HTR-8/SVneo (cell line): Measurements from ENCODE around the gene SPACA6.
A peak's percentile ranks its signal among the peaks of the same experiment; 100 is the strongest.

Source experiments
- DNase-seq: peaks from one replicate; pipeline ENCODE4 v3.0.0; 2011; ENCODE audit warnings: low spot score, mixed read lengths; ENCODE audit not compliant: insufficient read length
- FAIRE-seq: peaks from 2 replicates; lab custom pipeline; 2011; peaks lifted over from hg19 to GRCh38; lab: Jason Lieb, UNC

Gene SPACA6

GRCh38 chr19:51702825-51703574 lies 9.9 kb downstream of the SPACA6 start:
- no peak for FAIRE-seq
- no peak for DNase-seq

- FAIRE-seq: no peak
- peak; percentile 54 for DNase-seq
Observed at GRCh38 chr19:51703575-51704515, 10.7 kb downstream of the SPACA6 start.

- DNase-seq (no peak), FAIRE-seq (no peak)
Observed at GRCh38 chr19:51704626-51705025, 11.5 kb downstream of the SPACA6 start.

- no peak for DNase-seq
- FAIRE-seq: no peak
Observed at GRCh38 chr19:51706296-51706695, 13.2 kb downstream of the SPACA6 start.

GRCh38 chr19:51706885-51707284 lies 13.8 kb downstream of the SPACA6 start:
- no peak for FAIRE-seq
- no peak for DNase-seq

GRCh38 chr19:51708811-51709210 lies 15.7 kb downstream of the SPACA6 start:
- DNase-seq: no peak
- no peak for FAIRE-seq

- DNase-seq (no peak), FAIRE-seq (no peak)
Observed at GRCh38 chr19:51709575-51709974, 16.4 kb downstream of the SPACA6 start.

GRCh38 chr19:51710163-51710562 lies 17.0 kb downstream of the SPACA6 start:
- DNase-seq (no peak), FAIRE-seq (no peak)

GRCh38 chr19:51711702-51712101 lies 18.6 kb downstream of the SPACA6 start:
- no peak for DNase-seq
- FAIRE-seq: no peak

GRCh38 chr19:51712461-51713081 lies 19.4 kb downstream of the SPACA6 start:
- FAIRE-seq: peak; percentile 28
- DNase-seq: peak; percentile 51

- DNase-seq: no peak
- no peak for FAIRE-seq
Observed at GRCh38 chr19:51713319-51714285, 20.5 kb downstream of the SPACA6 start.

GRCh38 chr19:51714848-51715247 lies 21.7 kb downstream of the SPACA6 start:
- no peak for DNase-seq
- no peak for FAIRE-seq

- no peak for DNase-seq
- FAIRE-seq: no peak
Observed at GRCh38 chr19:51715850-51716249, 22.7 kb downstream of the SPACA6 start.

GRCh38 chr19:51716925-51717324 lies 23.8 kb downstream of the SPACA6 start:
- FAIRE-seq (no peak), DNase-seq (no peak)

- DNase-seq (no peak), FAIRE-seq (no peak)
Observed at GRCh38 chr19:51719251-51719988, 26.3 kb downstream of the SPACA6 start.

- FAIRE-seq: no peak
Observed at GRCh38 chr19:51721905-51722304, 28.8 kb downstream of the SPACA6 start.

GRCh38 chr19:51722492-51722891 lies 29.4 kb downstream of the SPACA6 start:
- no peak for DNase-seq
- FAIRE-seq: no peak

More at GRCh38 chr19:51721905-51722304, 28.8 kb downstream of the SPACA6 start:
- DNase-seq: no peak

- FAIRE-seq (no peak), DNase-seq (no peak)
Observed at GRCh38 chr19:51724543-51724942, 31.4 kb downstream of the SPACA6 start.

GRCh38 chr19:51726049-51726448 lies 32.9 kb downstream of the SPACA6 start:
- DNase-seq: peak; percentile 47
- FAIRE-seq: peak; percentile 9
